Body of pancreas (tissue), 4 donors: ENCODE measurements around the gene COBL. TPM values are rescaled to one million over a fixed set of nuclear protein-coding genes. Genes with fewer than 3 reads are reported as not detected.

Experiments used
- ATAC-seq: fragments of 150-250 bp; one replicate; pipeline ENCODE4 v1.9.1; 2016
- DNase-seq, 4 donors: peaks; one replicate each; pipeline ENCODE4 v3.0.0-alpha.2; 2019
- H3K27ac ChIP-seq, 4 donors: fragments of 200-600 bp; sonication (generic); 1 replicate in 3 of 4; 2 replicates in 1 of 4; pipeline versions ENCODE4 v1.5.1 to v1.6.1; 2016 to 2019; ENCODE audit warnings: mild to moderate bottlenecking in 1 of 4, mixed read lengths in 1 of 4, moderate library complexity in 1 of 4
- H3K27me3 ChIP-seq, 2 donors: fragments of 200-600 bp; sonication (generic); one replicate each; pipeline ENCODE4 v1.6.0; 2016; ENCODE audit warnings: mild to moderate bottlenecking in 1 of 2
- H3K36me3 ChIP-seq, 2 donors: fragments of 200-600 bp; sonication (generic); replicated peaks in 1 of 2; 2 replicates each; pipeline ENCODE4 v1.5.1; 2016; ENCODE audit warnings: low read depth in 2 of 2; ENCODE audit not compliant: insufficient read depth in 1 of 2
- H3K4me1 ChIP-seq: fragments of 200-600 bp; sonication (generic); one replicate; pipeline ENCODE4 v1.6.0; 2016
- H3K4me3 ChIP-seq, 2 donors: fragments of 200-600 bp; sonication (generic); 1 replicate in 1 of 2; 2 replicates in 1 of 2; pipeline ENCODE4 v1.5.1; 2016 to 2019
- H3K9me3 ChIP-seq, 3 donors: fragments of 200-600 bp; sonication (generic); 1 replicate in 2 of 3; 2 replicates in 1 of 3; pipeline ENCODE4 v1.5.1; 2016
- POLR2A ChIP-seq, 3 donors: fragments of 450-650 bp; IDR thresholded peaks; one replicate each; pipeline ENCODE4 v1.6.1; 2016; ENCODE audit warnings: antibody characterized with exemption in 3 of 3, mild to moderate bottlenecking in 2 of 3
- WGBS, 2 donors: methylation state at CpG; one replicate each; pipeline ENCODE4 v1.1.5; 2017; 5-methylcytosine and 5-hydroxymethylcytosine counted together
- intact Hi-C: fragments of 100-400 bp; cut with DNase I; formaldehyde crosslinking; loops from one replicate; pipeline ENCODE4 v1.15.1; 2023
- total RNA-seq, 2 donors: library from RNA; depleted of rRNA; stranded (reverse); fragments of >200 nt; gene quantifications; one replicate each; pipeline ENCODE4 v1.1.0, GENCODE V29; 2016
- TF ChIP-seq, protein P1 (sequence below), 7 experiments: fragments of 450-650 bp in 4 of 7; fragments of 200-600 bp in 3 of 7; sonication (generic) in 3 of 7; IDR thresholded peaks; one replicate each; pipeline ENCODE4 v1.5.1; 2016 to 2019; ENCODE audit warnings: antibody characterized with exemption in 7 of 7

The COBL gene
- total RNA-seq, 2 donors from 2014 or later = 22.3 to 25.4 TPM

GRCh38 chr7:51340936-51341335 is 24.3 kb upstream of the COBL start:
- Histone ChIP-seq H3K4me3 (no peak overlapping the region), H3K9me3 (no peaks in the 10 kb centered on the region), H3K36me3 (no peaks in the 10 kb centered on the region), H3K27me3 (no peaks in the 10 kb centered on the region), H3K27ac (peak overlapping the region; percentile 68 to 78 (median 74)), H3K4me1 (peaks cover 59% of the 10 kb centered on the region)
- no peak for ATAC-seq
- intact Hi-C loops = no loop called here
- DNase-seq = no peak
- WGBS, 2 donors = 91 to 95% methylated on average over 6 of the region's 6 CpGs
- TF ChIP-seq, protein P1, sequence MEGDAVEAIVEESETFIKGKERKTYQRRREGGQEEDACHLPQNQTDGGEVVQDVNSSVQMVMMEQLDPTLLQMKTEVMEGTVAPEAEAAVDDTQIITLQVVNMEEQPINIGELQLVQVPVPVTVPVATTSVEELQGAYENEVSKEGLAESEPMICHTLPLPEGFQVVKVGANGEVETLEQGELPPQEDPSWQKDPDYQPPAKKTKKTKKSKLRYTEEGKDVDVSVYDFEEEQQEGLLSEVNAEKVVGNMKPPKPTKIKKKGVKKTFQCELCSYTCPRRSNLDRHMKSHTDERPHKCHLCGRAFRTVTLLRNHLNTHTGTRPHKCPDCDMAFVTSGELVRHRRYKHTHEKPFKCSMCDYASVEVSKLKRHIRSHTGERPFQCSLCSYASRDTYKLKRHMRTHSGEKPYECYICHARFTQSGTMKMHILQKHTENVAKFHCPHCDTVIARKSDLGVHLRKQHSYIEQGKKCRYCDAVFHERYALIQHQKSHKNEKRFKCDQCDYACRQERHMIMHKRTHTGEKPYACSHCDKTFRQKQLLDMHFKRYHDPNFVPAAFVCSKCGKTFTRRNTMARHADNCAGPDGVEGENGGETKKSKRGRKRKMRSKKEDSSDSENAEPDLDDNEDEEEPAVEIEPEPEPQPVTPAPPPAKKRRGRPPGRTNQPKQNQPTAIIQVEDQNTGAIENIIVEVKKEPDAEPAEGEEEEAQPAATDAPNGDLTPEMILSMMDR (IDR thresholded peaks at IDR 0.05) = no peak
- TF ChIP-seq POLR2A (IDR thresholded peaks at IDR 0.05) = no peak

DNA sequence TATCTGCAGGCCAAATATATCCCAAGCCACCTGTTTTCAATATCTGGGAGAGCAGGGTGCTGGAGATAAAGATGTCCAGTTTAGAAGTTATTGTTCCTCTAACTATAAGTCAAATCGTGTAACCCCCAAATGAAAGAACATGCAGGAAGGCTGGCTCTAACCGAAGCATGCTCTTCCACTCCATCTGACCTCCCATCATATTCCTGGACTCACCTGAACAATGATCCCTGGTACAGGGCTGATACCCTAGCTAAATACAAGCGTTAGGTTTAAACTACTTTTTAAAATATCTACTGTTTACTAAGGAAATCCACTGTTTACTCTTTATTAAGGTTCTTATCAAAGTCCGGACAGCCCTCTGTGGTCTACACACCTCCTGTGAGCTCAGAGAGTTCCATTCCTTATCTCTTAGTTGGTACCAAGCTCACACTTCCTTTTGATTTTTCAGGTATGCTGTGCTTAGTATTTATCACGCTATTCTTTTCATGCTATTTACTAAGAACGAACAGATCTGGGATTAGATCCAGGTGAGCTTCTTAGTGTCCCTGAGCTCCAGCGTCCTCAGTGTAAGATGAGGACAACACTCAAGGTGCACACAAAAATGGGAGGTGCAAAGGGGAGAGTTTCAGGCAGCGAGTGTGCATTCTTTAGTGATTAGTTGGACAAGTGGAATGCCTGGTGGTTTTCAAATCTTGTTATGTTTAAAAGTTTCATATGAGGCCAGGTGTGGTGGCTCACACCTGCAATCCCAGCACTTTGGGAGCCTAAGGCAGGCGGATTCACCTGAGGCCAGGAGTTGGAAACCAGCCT is 23.6 kb upstream of the COBL start:
- H3K27me3 ChIP-seq = no peaks in the 10 kb centered on the region
- no peaks in the 10 kb centered on the region for H3K9me3 ChIP-seq
- H3K27ac ChIP-seq = peak overlapping the region; percentile 68 to 78 (median 74)
- TF ChIP-seq, protein P1 (IDR thresholded peaks at IDR 0.05) = no peak
- TF ChIP-seq POLR2A (IDR thresholded peaks at IDR 0.05) = peak in 1 of 3 donors; percentile 12
- H3K4me3 ChIP-seq = no peak overlapping the region
- H3K36me3 ChIP-seq = no peaks in the 10 kb centered on the region
- peaks cover 54% of the 10 kb centered on the region for H3K4me1 ChIP-seq
- intact Hi-C loops = no loop called here
- WGBS, 2 donors = 15 to 31% methylated on average over 9 of the region's 9 CpGs
- peak; percentile 30 to 43 (median 36) for DNase-seq
- peak; percentile 66 for ATAC-seq

- intact Hi-C loops = no loop called here
- Histone ChIP-seq H3K36me3 (no peaks in the 10 kb centered on the region), H3K4me3 (no peak overlapping the region), H3K27ac (no peak overlapping the region), H3K27me3 (no peaks in the 10 kb centered on the region), H3K9me3 (no peaks in the 10 kb centered on the region), H3K4me1 (peaks cover 5% of the 10 kb centered on the region)
- ATAC-seq (no peak), DNase-seq (no peak)
- TF ChIP-seq, protein P1 (IDR thresholded peaks at IDR 0.05) = no peak
- no peak for TF ChIP-seq POLR2A (IDR thresholded peaks at IDR 0.05)
- 97 to 100% methylated on average over 2 of the region's 2 CpGs for WGBS, 2 donors
Measured at GRCh38 chr7:51335057-51335456, 18.4 kb upstream of the COBL start.

DNA sequence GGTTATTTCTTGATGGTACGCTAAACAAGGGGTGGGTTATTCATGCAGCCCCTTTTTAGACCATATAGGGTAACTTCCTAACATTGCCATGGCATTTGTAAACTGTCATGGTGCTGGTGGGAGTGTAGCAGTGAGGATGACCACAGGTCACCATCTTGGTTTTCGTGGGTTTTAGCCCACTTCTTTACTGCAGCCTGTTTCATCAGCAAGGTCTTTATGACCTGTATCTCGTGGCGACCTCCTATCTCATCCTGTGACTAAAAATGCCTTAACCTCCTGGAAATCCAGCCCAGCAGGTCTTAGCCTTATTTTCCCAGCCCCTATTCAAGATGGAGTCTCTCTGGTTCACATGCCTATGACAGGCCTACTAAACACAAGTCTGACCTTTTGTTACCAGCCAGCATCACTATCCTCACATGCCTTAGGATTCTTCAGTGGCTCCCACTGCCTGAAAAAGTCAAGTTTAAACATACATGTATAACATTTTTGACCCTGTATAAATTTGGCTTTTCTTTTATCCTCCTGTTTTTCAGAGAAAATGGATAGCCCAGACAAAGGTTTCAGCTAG is 13.2 kb upstream of the COBL start:
- DNase-seq (no peak), ATAC-seq (no peak)
- TF ChIP-seq POLR2A (IDR thresholded peaks at IDR 0.05) = no peak
- TF ChIP-seq, protein P1 (IDR thresholded peaks at IDR 0.05) = no peak
- Histone ChIP-seq H3K9me3 (no peaks in the 10 kb centered on the region), H3K4me3 (no peak overlapping the region), H3K4me1 (peaks cover 28% of the 10 kb centered on the region), H3K27me3 (no peaks in the 10 kb centered on the region), H3K36me3 (no peaks in the 10 kb centered on the region), H3K27ac (no peak overlapping the region)
- intact Hi-C loops = no loop called here
- WGBS, 2 donors = 80 to 96% methylated on average over 4 of the region's 4 CpGs
